ENCODE data around the gene FUT8.

FUT8 gene

GRCh38 chr14:65558363-65558762 is 145.8 kb downstream of the FUT8 start:
- DNase-seq (ENCODE audit: low spot score): no peak

DNA sequence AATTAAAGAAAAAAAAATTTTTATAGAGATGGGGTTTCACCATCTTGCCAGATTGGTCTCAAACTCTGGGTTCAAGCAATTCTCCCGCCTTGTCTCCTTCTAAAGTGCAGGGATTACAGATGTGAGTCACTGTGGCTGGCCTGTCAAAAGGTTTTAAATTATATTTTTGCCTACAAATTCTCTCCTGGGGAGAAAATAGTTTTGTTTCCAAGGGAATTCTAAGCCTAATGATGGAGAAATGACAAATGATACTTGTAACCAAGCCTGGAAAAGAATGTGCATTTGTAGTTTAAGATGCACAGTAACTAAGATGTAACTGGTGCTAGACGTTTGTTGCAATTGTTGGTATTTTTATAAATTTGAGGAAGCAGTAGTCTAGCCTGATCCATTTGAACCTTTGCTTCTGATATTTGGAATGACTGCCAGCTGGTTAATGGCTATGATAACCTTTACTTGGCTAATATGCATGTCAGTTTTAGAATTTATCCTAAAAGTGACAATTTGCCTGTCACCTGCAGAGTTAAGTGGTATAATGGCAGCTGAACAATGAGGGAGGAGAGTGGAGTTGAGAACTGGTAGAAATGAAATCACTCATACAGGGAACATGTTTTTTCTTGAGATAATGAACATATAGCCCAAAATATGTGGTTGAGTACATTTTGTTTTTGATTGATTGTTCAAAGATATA is 148.0 kb downstream of the FUT8 start:
- no peak for DNase-seq (ENCODE audit: low spot score)

GRCh38 chr14:65564370-65564769 is 151.8 kb downstream of the FUT8 start:
- DNase-seq (ENCODE audit: low spot score): no peak

GRCh38 chr14:65565948-65566347 is 153.4 kb downstream of the FUT8 start:
- DNase-seq (ENCODE audit: low spot score): no peak

- no peak for DNase-seq (ENCODE audit: low spot score)
These were observed 154.4 kb downstream of the FUT8 start for GRCh38 chr14:65566820-65567522.

GRCh38 chr14:65574611-65575010 is 162.1 kb downstream of the FUT8 start:
- DNase-seq (ENCODE audit: low spot score): no peak

- DNase-seq (ENCODE audit: low spot score): no peak
These were observed 162.9 kb downstream of the FUT8 start for GRCh38 chr14:65575389-65575788.

DNA sequence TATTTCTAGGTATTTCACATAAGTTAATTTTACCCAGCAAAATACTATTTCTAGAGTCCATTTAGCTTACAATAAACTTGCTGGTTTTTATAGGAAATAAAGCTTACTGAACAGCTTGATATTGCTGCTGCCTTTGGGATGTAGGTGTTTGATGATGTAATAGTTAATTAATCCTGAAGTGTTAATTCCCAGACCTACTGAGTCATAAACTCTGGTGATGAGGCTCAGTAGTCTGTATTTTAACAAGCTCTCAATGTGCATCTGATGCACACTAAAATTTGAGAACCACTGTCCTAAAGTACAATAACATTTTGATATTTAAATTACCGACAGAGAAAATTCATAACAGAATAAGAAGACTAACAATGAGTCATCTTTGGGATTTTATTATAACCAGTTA is 168.4 kb downstream of the FUT8 start:
- no peak for DNase-seq (ENCODE audit: low spot score)

GRCh38 chr14:65581378-65581777 is 168.8 kb downstream of the FUT8 start:
- DNase-seq (ENCODE audit: low spot score): no peak

- no peak for DNase-seq (ENCODE audit: low spot score)
These were observed 169.3 kb downstream of the FUT8 start for GRCh38 chr14:65581799-65582198.

DNA sequence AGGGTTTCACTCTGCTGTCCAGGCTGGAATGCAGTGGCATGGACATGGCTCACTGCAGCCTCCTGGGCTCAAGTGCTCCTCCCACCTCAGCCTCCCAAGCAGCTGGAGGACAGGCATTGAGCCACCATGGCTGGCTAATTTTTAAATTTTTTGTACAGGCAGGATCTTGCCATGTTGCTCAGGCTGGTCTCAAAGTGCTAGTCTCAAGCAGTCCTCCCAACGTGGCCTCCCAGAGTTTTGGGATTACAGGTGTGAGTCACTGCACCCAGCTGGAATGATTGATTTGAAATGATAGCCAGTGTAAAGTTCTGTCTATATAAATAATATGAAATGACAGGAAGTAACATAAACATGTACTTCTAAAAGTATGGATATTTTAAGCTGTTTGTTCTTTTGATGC is 172.7 kb downstream of the FUT8 start:
- no peak for DNase-seq (ENCODE audit: low spot score)

DNA sequence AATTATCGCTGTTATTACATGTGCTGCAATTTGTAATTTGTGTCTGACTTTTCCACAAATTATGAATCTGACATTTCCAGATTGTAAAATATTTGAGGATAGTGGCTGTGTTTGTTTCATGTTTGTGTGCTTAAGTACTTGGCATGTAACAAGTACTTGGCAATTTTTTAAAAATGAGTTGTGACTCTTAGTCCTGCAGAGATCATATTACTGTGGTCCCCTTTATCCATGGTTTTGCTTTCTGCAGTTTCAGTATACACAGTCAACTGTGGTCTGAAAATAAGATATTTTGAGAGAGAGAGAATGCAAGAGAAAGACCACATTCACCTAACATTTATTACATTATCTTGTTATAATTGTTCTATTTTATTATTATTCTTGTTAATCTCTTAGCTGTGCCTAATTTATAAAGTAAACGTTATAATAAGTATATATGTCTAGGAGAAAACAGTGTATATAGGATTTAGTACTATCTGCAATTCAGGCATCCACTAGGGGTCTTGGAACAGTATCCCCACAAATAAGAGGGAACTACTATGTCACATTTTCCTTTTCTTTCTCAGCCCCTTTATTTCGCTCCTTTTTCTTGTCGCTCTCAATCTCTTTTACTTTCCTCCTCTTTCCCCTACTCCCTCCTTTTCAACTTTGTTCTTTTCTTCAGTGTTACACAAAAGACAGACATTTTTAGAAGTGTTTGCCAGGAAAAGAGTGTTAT is 176.1 kb downstream of the FUT8 start:
- no peak for DNase-seq (ENCODE audit: low spot score)

DNA sequence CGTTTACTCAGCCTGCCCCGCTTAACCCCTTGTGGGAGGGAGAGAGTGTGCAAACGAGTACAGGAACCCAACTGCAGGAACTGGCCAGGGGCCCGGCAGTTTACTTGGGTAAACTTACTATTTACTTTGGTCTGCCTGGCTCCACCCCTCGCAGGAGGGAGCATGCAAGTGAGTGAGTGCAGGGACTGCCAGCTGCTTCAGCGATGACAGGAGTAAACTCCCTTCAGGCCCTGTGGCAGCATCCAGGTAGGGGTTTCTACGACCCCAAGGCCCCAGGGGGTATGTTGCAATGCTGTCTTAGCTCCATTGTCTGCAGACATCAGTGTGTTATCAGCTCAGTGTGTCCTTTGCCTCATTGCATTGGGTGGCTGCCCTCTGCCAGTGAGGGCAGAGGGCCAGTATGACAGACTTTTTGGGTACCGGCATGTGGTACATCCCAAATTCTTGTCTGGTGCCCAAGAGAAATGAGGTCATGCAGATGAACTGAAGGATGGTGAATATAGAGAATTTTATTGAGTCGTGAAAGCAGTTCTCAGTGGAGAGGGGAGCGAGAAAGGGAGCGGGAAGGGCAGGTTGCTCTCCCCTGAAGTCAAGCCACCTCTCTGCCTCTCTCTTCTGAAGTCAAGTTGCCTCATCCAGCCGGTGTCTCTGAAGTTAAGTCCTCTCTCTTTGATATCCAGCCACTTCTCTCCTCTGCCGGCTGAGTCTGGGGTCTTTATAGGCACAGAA is 181.8 kb downstream of the FUT8 start:
- no peak for DNase-seq (ENCODE audit: low spot score)

- no peak for DNase-seq (ENCODE audit: low spot score)
These were observed 182.3 kb downstream of the FUT8 start for GRCh38 chr14:65594882-65595237.

DNA sequence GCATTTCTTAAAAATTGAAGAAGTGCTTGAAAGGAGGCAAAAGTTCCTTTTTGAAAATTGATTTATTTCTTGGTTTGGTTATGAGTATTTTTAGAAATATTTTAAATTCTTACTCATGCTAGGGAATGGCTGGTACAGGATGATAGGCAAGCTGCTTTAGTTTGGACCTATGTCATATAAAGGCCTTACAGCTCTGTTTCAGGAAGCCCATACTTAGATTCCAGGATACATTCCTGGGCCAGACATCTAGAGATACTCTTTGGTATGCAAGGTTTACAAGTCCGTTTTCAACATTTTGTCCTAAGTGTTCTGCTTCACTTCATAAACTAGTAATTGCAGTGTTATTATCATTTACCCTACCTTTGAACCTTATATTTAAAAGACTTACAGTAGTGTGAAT is 186.8 kb downstream of the FUT8 start:
- DNase-seq (ENCODE audit: low spot score): no peak

- no peak for DNase-seq (ENCODE audit: low spot score)
These were observed 188.2 kb downstream of the FUT8 start for GRCh38 chr14:65600742-65601141.

DNA sequence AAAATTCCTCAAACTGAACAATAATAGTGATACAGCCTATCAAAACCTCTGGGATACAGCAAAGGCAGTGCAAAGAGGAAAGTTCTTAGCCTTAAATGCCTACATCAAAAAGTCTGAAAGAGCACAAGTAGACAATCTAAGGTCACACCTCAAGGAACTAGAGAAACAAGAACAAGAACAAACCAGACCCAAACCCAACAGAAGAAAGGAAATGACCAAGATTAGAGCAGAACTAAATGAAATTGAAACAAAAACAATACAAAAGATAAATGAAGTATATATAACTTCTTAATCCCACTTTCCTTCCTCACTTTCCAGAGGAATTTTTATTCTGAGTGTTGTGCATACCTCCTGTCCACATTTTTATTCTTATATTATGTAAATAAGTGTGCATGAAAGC is 192.0 kb downstream of the FUT8 start:
- DNase-seq (ENCODE audit: low spot score): no peak

DNA sequence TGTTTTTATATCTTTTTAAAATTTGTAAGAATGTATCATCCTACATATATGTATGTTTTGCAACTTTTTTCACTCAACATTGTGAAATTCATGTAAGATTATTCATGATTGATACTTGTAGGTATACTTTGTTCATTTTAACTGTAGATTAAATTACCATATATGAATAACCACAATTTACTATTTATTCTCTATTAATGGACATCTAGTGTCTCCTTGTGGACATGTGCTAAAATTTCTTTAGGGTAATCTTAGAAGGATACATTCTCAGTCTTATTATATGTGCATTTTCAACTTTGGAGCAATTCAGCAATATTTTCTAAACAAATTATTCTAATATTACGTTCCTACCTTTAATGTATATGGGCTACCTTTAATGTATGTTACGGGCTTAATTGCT is 192.4 kb downstream of the FUT8 start:
- peak; percentile 25 for DNase-seq (ENCODE audit: low spot score)

DNA sequence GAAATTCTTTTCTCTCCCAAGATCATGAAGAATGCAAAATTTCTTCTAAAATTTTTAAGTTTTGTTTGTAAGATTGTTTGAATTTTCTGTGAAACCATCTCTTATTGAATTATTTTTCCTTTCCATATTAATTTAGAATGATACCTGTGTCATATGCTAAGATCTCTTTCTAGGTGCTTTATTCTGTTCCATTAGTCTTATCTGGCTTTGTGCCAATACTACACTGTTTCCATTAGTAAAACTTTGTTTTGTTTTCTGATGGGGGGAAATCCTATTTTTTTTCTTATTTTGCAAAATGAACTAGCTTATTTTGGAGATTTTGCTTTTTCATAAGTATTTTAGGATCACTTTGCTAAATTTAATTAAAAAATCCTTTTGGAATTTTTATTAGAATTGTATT is 193.9 kb downstream of the FUT8 start:
- no peak for DNase-seq (ENCODE audit: low spot score)

DNA sequence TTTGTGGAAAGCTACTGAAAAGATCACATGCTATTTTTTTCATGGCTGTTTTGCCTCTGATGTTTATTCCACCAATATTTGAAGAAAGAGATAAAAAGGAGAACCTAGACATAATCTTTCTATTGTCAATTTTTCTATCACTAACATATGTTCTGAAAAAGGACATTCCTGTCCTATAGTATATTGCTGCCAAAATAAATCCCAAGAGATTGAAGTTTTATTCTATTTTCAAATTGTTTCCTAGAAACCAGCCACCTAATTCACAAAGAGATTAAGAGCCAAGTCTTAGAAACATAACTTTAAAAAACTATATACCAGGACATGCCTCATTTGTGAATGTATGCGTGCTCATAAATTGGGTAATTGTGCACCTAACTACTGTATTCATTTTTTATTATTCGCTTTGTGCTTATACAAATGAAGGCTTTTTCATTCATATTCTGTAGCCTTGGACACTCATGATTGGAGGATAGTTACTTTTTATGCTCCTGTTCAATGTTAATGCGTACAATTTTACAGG is 200.7 kb downstream of the FUT8 start:
- no peak for DNase-seq (ENCODE audit: low spot score)

DNA sequence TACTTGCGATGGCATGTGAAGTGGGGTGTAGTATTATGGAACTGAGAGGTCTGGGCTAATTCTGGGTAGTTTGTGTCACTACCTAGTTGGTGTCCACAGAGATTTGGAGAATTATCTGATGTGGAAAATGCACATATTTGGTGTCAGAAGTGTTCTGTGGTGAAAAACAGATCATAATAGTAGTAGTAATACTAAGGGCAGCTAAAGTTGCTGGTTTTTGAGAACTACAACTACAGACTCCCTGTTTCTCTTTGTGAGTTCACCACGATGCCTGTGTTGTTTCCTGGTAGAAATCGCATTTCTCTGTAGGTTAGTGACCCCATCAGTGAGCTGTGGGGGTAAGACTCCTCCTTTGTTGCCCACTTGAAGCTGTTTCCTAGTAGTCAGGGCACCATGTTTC is 206.5 kb downstream of the FUT8 start:
- DNase-seq (ENCODE audit: low spot score): no peak

GRCh38 chr14:65620195-65620594 is 207.7 kb downstream of the FUT8 start:
- no peak for DNase-seq (ENCODE audit: low spot score)

GRCh38 chr14:65622703-65623102 is 210.2 kb downstream of the FUT8 start:
- no peak for DNase-seq (ENCODE audit: low spot score)
